Common myeloid progenitor, CD34-positive (primary cell): ENCODE measurements around the gene ENOX2.
"Not testable (repeated sequence)": the region's sequence is repeated elsewhere in the genome, so short reads cannot be mapped to it uniquely, and the experiment has no call there.

ENCODE experiments used
- CTCF ChIA-PET: fragments of 350-600 bp; sonication (Branson Sonifier 250); formaldehyde crosslinking; loops from one replicate; lab custom pipeline; 2021; ENCODE audit warnings: antibody characterized with exemption; lab: Charles Lee
- POLR2A ChIA-PET: fragments of 350-600 bp; sonication (Branson Sonifier 250); formaldehyde crosslinking; loops from one replicate; lab custom pipeline; 2021; ENCODE audit warnings: antibody characterized with exemption; lab: Charles Lee
- DNase-seq, 3 donors: peaks; one replicate each; pipeline versions ENCODE4 v3.0.0 to v3.0.0-alpha.2; 2013
- H3K27ac ChIP-seq, 2 experiments: 1 replicate in 1 of 2; 2 replicates in 1 of 2; pipeline ENCODE4 v1.7.0; 2013; ENCODE audit warnings: inconsistent platforms in 2 of 2, low read length in 2 of 2, mild to moderate bottlenecking in 2 of 2, low read depth in 1 of 2, moderate library complexity in 1 of 2; ENCODE audit not compliant: severe bottlenecking in 2 of 2, insufficient read depth in 1 of 2, poor library complexity in 1 of 2
- H3K27me3 ChIP-seq, 5 experiments: replicated peaks in 2 of 5; 1 replicate in 3 of 5; 2 replicates in 2 of 5; pipeline versions ENCODE4 v1.6.1 to v1.7.0; 2013; ENCODE audit warnings: low read length in 4 of 5, mild to moderate bottlenecking in 2 of 5, moderate library complexity in 2 of 5, inconsistent platforms in 1 of 5; ENCODE audit not compliant: insufficient read depth in 5 of 5, control insufficient read depth in 4 of 5
- H3K36me3 ChIP-seq, 4 experiments: 1 replicate in 2 of 4; 2 replicates in 2 of 4; pipeline versions ENCODE4 v1.6.1 to v1.7.0; 2013; ENCODE audit warnings: low read length in 3 of 4, control low read depth in 1 of 4, mild to moderate bottlenecking in 1 of 4; ENCODE audit not compliant: control insufficient read depth in 4 of 4, insufficient read depth in 4 of 4
- H3K4me1 ChIP-seq, 4 experiments: 1 replicate in 3 of 4; 2 replicates in 1 of 4; pipeline versions ENCODE4 v1.6.1 to v1.7.1; 2013; ENCODE audit warnings: low read length in 3 of 4, mild to moderate bottlenecking in 3 of 4, control low read depth in 1 of 4, inconsistent platforms in 1 of 4, moderate library complexity in 1 of 4; ENCODE audit not compliant: control insufficient read depth in 4 of 4, insufficient read depth in 4 of 4; ENCODE audit errors: control extremely low read depth in 1 of 4
- H3K4me3 ChIP-seq, 7 experiments: 1 replicate in 4 of 7; 2 replicates in 3 of 7; pipeline versions ENCODE4 v1.5.1 to v1.7.0; 2013; ENCODE audit warnings: mild to moderate bottlenecking in 7 of 7, low read length in 6 of 7, moderate library complexity in 6 of 7, inconsistent platforms in 2 of 7, low read depth in 2 of 7, control low read depth in 1 of 7; ENCODE audit not compliant: insufficient read depth in 4 of 7, control insufficient read depth in 1 of 7; ENCODE audit errors: extremely low read depth in 1 of 7
- H3K9me3 ChIP-seq, 5 experiments: 1 replicate in 4 of 5; 2 replicates in 1 of 5; pipeline versions ENCODE4 v1.6.1 to v1.7.1; 2013; ENCODE audit warnings: low read length in 4 of 5, mild to moderate bottlenecking in 2 of 5, inconsistent platforms in 1 of 5, low read depth in 1 of 5, moderate library complexity in 1 of 5; ENCODE audit not compliant: control insufficient read depth in 4 of 5, insufficient read depth in 2 of 5; ENCODE audit errors: control extremely low read depth in 1 of 5
- WGBS: methylation state at CpG from one replicate; pipeline ENCODE4 v1.1.5; 2013; ENCODE audit not compliant: insufficient coverage; 5-methylcytosine and 5-hydroxymethylcytosine counted together

The ENOX2 gene

GRCh38 chrX:130827648-130828047 is 75.4 kb downstream of the ENOX2 start:
- Histone ChIP-seq H3K36me3 (no peaks in the 10 kb centered on the region), H3K9me3 (no peaks in the 10 kb centered on the region), H3K27me3 (no peaks in the 10 kb centered on the region), H3K4me1 (peaks cover 0 to 2% (median 0%) of the 10 kb centered on the region in 4 experiments), H3K4me3 (no peak overlapping the region), H3K27ac (no peak overlapping the region)
- no CpG with 5 or more reads among the region's 2 CpGs for WGBS
- no peak for DNase-seq
- ChIA-PET CTCF (no interaction called here), POLR2A (no interaction called here)

GRCh38 chrX:130826249-130826648 is 76.8 kb downstream of the ENOX2 start:
- WGBS: 57% methylated on average over 1 of the region's 1 CpG
- H3K4me3 ChIP-seq: no peak overlapping the region
- no peak overlapping the region for H3K27ac ChIP-seq
- H3K36me3 ChIP-seq: no peaks in the 10 kb centered on the region
- DNase-seq: no peak
- no peaks in the 10 kb centered on the region for H3K9me3 ChIP-seq
- CTCF ChIA-PET: no interaction called here
- no peaks in the 10 kb centered on the region for H3K27me3 ChIP-seq
- H3K4me1 ChIP-seq: no peaks in the 10 kb centered on the region
- POLR2A ChIA-PET: no interaction called here

GRCh38 chrX:130825525-130825924 is 77.5 kb downstream of the ENOX2 start:
- CTCF ChIA-PET: no interaction called here
- no peak for DNase-seq
- WGBS: 100% methylated on average over 1 of the region's 2 CpGs

GRCh38 chrX:130819367-130819766 is 83.6 kb downstream of the ENOX2 start:
- POLR2A ChIA-PET, H3K9me3 ChIP-seq, H3K4me1 ChIP-seq, H3K27ac ChIP-seq, CTCF ChIA-PET, H3K36me3 ChIP-seq, H3K27me3 ChIP-seq, DNase-seq, H3K4me3 ChIP-seq: not testable (repeated sequence)
- no CpG with 5 or more reads among the region's 4 CpGs for WGBS

More at GRCh38 chrX:130825525-130825924, 77.5 kb downstream of the ENOX2 start:
- Histone ChIP-seq H3K4me3 (no peak overlapping the region), H3K27me3 (no peaks in the 10 kb centered on the region), H3K4me1 (no peaks in the 10 kb centered on the region), H3K9me3 (no peaks in the 10 kb centered on the region), H3K36me3 (no peaks in the 10 kb centered on the region), H3K27ac (no peak overlapping the region)
- POLR2A ChIA-PET: no interaction called here

GRCh38 chrX:130813932-130814331 is 89.1 kb downstream of the ENOX2 start:
- H3K4me1 ChIP-seq, CTCF ChIA-PET, POLR2A ChIA-PET: not testable (repeated sequence)

GRCh38 chrX:130810561-130810960 is 92.4 kb downstream of the ENOX2 start:
- POLR2A ChIA-PET: no interaction called here
- no peak overlapping the region for H3K27ac ChIP-seq
- CTCF ChIA-PET: no interaction called here
- no peaks in the 10 kb centered on the region for H3K4me1 ChIP-seq
- no peak for DNase-seq
- no peaks in the 10 kb centered on the region for H3K27me3 ChIP-seq
- no peaks in the 10 kb centered on the region for H3K36me3 ChIP-seq
- WGBS: 87% methylated on average over 3 of the region's 3 CpGs
- H3K9me3 ChIP-seq: peaks cover 0 to 3% (median 0%) of the 10 kb centered on the region in 5 experiments
- no peak overlapping the region for H3K4me3 ChIP-seq

More at GRCh38 chrX:130813932-130814331, 89.1 kb downstream of the ENOX2 start:
- H3K27me3 ChIP-seq, H3K9me3 ChIP-seq, H3K27ac ChIP-seq, DNase-seq, H3K36me3 ChIP-seq, H3K4me3 ChIP-seq: not testable (repeated sequence)
- 91% methylated on average over 5 of the region's 5 CpGs for WGBS

GRCh38 chrX:130805903-130806302 is 97.1 kb downstream of the ENOX2 start:
- ChIA-PET POLR2A (no interaction called here), CTCF (no interaction called here)
- Histone ChIP-seq H3K9me3 (no peaks in the 10 kb centered on the region), H3K27me3 (no peaks in the 10 kb centered on the region), H3K27ac (no peak overlapping the region), H3K4me1 (no peaks in the 10 kb centered on the region), H3K4me3 (no peak overlapping the region), H3K36me3 (peaks cover 0 to 2% (median 0%) of the 10 kb centered on the region in 4 experiments)
- no CpG with 5 or more reads among the region's 2 CpGs for WGBS
- no peak for DNase-seq
